K562 (cell line): ENCODE results near the gene CCDC194. TPM values are rescaled to one million over a fixed set of nuclear protein-coding genes. Genes with fewer than 3 reads are reported as not detected.

Experiments
- ATF1 ChIP-seq, 2 experiments: fragments of 450-650 bp in 1 of 2; IDR thresholded peaks; 2 replicates each; pipeline ENCODE4 v1.6.1; 2016; ENCODE audit warnings: missing compliant biosample characterization in 1 of 2, missing genetic modification characterization in 1 of 2
- CREBBP ChIP-seq: IDR thresholded peaks from one replicate; pipeline ENCODE4 v1.6.1; 2012; ENCODE audit warnings: low read depth, mild to moderate bottlenecking, control low read depth, inconsistent platforms, low read length
- CTBP1 ChIP-seq: fragments of 450-650 bp; IDR thresholded peaks from 2 replicates; pipeline ENCODE4 v1.6.1; 2016; ENCODE audit warnings: borderline replicate concordance
- EGR1 ChIP-seq: fragments of 450-650 bp; conservative IDR thresholded peaks from 2 replicates; pipeline ENCODE4 v1.6.1; 2017; ENCODE audit warnings: mild to moderate bottlenecking
- ELF2 ChIP-seq: fragments of 250-450 bp; sonication (Bioruptor Pico); IDR thresholded peaks from 2 replicates; pipeline ENCODE4 v1.5.0; 2021; ENCODE audit warnings: mild to moderate bottlenecking
- FOSL1 ChIP-seq: fragments of 200-800 bp; sonication (Bioruptor generic); conservative IDR thresholded peaks from 2 replicates; pipeline ENCODE4 v1.6.1; 2016; ENCODE audit warnings: missing genetic modification characterization, missing compliant biosample characterization
- FOXJ2 ChIP-seq: fragments of 200-800 bp; sonication (Bioruptor generic); IDR thresholded peaks from 2 replicates; pipeline ENCODE4 v1.6.1; 2016; ENCODE audit warnings: missing genetic modification characterization, missing compliant biosample characterization
- HMG20A ChIP-seq: fragments of 450-650 bp; formaldehyde crosslinking; conservative IDR thresholded peaks from 2 replicates; pipeline ENCODE4 v1.4.0; 2020; ENCODE audit warnings: mild to moderate bottlenecking, mixed read lengths
- MEIS2 ChIP-seq: fragments of 450-650 bp; IDR thresholded peaks from 2 replicates; pipeline ENCODE4 v1.6.1; 2014; ENCODE audit warnings: mild to moderate bottlenecking; ENCODE audit not compliant: partially characterized antibody
- MTF1 ChIP-seq: fragments of 250-450 bp; sonication (Bioruptor Pico); IDR thresholded peaks from 2 replicates; pipeline ENCODE4 v1.9.0; 2021; ENCODE audit warnings: moderate library complexity, mild to moderate bottlenecking, inconsistent platforms, borderline replicate concordance
- NFE2 ChIP-seq: IDR thresholded peaks from 2 replicates; pipeline ENCODE4 v1.6.1; 2014; ENCODE audit warnings: antibody characterized with exemption, low read depth
- POLR3A ChIP-seq: IDR thresholded peaks from 2 replicates; pipeline ENCODE4 v1.6.1; 2011; ENCODE audit warnings: borderline replicate concordance, mild to moderate bottlenecking, moderate library complexity; ENCODE audit not compliant: insufficient read length, insufficient read depth; ENCODE audit errors: extremely low read depth
- RB1 ChIP-seq: fragments of 450-650 bp; IDR thresholded peaks from 2 replicates; pipeline ENCODE4 v1.6.1; 2017; ENCODE audit warnings: low read depth, mild to moderate bottlenecking
- SOX6 ChIP-seq: fragments of 450-650 bp; IDR thresholded peaks from 2 replicates; pipeline ENCODE4 v1.6.1; 2014; ENCODE audit warnings: mild to moderate bottlenecking
- YY1 ChIP-seq, 3 experiments: IDR thresholded peaks; 2 replicates each; pipeline ENCODE4 v1.6.1; 2011; ENCODE audit warnings: low read length in 2 of 3, mild to moderate bottlenecking in 2 of 3, moderate library complexity in 2 of 3, borderline replicate concordance in 1 of 3, control low read depth in 1 of 3, low read depth in 1 of 3; ENCODE audit not compliant: insufficient read depth in 3 of 3, insufficient replicate concordance in 2 of 3, control insufficient read depth in 1 of 3, insufficient read length in 1 of 3; ENCODE audit errors: extremely low read depth in 1 of 3
- ZNF75A ChIP-seq: fragments of 450-650 bp; formaldehyde crosslinking; IDR thresholded peaks from 2 replicates; pipeline ENCODE4 v1.4.0; 2020; ENCODE audit warnings: mild to moderate bottlenecking
- polyA plus RNA-seq, 8 experiments: library from polyadenylated mRNA; depleted of rRNA in 4 of 8; stranded (reverse) in 5 of 8; unstranded in 3 of 8; fragments of >200 nt; fragmentation: Nextera tagmentation in 2 of 8; fragmentation: Illumina TruSeq in 1 of 8; extraction: Ambion mirVana in 2 of 8; extraction: Trizol in 1 of 8; gene quantifications; 2 replicates each; pipeline versions ENCODE4 v1.2.1 to v1.2.3, GENCODE V29; 2011 to 2014; ENCODE audit warnings: inconsistent platforms in 1 of 8, missing spikeins in 1 of 8
- total RNA-seq, 7 experiments: library from RNA; depleted of rRNA in 6 of 7; stranded (reverse); fragments of >200 nt in 6 of 7; fragmentation: Illumina TruSeq in 2 of 7; extraction: Trizol in 2 of 7; gene quantifications; 2 replicates each; pipeline versions ENCODE4 v1.2.1 to v1.2.3, GENCODE V29; 2011 to 2021; ENCODE audit warnings: low replicate concordance in 1 of 7
- TF ChIP-seq, protein P1 (sequence below): IDR thresholded peaks from 2 replicates; pipeline ENCODE4 v1.6.1; 2011; ENCODE audit not compliant: insufficient read length; ENCODE audit errors: extremely low read depth
- TF ChIP-seq, protein P2 (sequence below): IDR thresholded peaks from 2 replicates; pipeline ENCODE4 v1.6.1; 2016; ENCODE audit warnings: missing genetic modification characterization, missing compliant biosample characterization
- TF ChIP-seq, protein P3 (sequence below): fragments of 200-800 bp; sonication (Bioruptor generic); IDR thresholded peaks from 2 replicates; pipeline ENCODE4 v1.6.1; 2017; ENCODE audit warnings: missing genetic modification characterization, missing compliant biosample characterization
- TF ChIP-seq, protein P4 (sequence below), 2 experiments: IDR thresholded peaks; 2 replicates each; pipeline ENCODE4 v1.6.1; 2012; ENCODE audit warnings: improper control_type of control experiment in 2 of 2, low read depth in 2 of 2, low read length in 2 of 2, borderline replicate concordance in 1 of 2

CCDC194 gene
- total and polyA plus RNA-seq, 9 of the 15 experiments (the other 6 are each of a cell fraction or from before 2014, with no cell fraction given), result 0.13 to 1.3 (median 0.39) TPM; not detected in 3

DNA sequence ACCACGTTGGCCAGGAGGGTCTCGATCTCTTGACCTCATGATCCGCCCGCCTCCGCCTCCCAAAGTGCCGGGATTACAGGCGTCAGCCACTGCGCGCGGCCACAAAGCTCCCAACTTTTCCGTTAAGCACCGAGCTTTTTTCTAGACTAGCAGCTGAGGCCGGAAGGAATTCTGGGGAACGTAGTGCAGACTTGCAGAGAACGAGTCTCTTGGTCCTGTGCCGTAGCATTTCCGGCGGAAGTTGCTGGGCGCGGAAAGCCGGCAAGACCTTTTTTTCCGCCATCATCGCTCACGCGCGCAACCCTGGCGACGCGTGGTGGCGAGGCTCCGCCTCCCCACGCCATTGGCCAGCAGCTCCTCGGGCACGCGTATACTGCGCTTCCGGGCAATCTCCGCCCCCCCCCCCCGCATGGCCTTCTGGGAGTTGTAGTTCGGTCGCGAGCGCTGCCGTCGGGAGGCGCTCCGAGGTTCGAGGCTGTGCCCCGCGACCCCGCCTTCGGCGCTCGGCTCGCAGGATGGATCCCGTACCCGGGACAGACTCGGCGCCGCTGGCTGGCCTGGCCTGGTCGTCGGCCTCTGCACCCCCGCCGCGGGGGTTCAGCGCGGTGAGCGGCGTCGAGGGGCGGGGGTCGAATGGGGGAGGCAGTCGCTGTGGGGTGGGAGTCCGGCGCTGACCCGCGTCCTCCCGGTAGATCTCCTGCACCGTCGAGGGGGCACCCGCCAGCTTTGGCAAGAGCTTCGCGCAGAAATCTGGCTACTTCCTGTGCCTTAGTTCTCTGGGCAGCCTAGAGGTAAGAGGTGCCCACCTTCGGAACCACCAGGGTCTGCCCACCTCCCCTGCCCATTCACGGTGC is 25.9 kb upstream of the CCDC194 start, which contains the start of gene MVB12A (continued):
- TF ChIP-seq YY1 (IDR thresholded peaks at IDR 0.05; ENCODE audit: borderline replicate concordance in 1 of 3, control insufficient read depth in 1 of 3, extremely low read depth in 1 of 3, insufficient read depth in 3 of 3, insufficient read length in 1 of 3, insufficient replicate concordance in 2 of 3, low read depth in 1 of 3, low read length in 2 of 3) (peak; percentile 52 to 91 (median 86)), ZNF75A (no peak), MTF1 (CRISPR knock-in tag) (no peak), CREBBP (no peak), ELF2 (CRISPR knock-in tag) (peak; percentile 91), FOSL1 (no peak; the same call in 1 of the 2 replicates), CTBP1 (peak; percentile 79), MEIS2 (peak; percentile 48), POLR3A (peak; percentile 63), SOX6 (peak; percentile 71; the same call in 1 of the 2 replicates), HMG20A (CRISPR knock-in tag) (no peak), ATF1 (CRISPR knock-in tag; IDR thresholded peaks at IDR 0.05) (no peak), ATF1 (tag; IDR thresholded peaks at IDR 0.05) (peak; percentile 95), EGR1 (peak; percentile 97), FOXJ2 (tag) (peak; percentile 55), NFE2 (no peak), RB1 (peak; percentile 36; the same call in 1 of the 2 replicates)
- TF ChIP-seq, protein P1, sequence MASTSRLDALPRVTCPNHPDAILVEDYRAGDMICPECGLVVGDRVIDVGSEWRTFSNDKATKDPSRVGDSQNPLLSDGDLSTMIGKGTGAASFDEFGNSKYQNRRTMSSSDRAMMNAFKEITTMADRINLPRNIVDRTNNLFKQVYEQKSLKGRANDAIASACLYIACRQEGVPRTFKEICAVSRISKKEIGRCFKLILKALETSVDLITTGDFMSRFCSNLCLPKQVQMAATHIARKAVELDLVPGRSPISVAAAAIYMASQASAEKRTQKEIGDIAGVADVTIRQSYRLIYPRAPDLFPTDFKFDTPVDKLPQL, result no peak
- TF ChIP-seq, protein P2, sequence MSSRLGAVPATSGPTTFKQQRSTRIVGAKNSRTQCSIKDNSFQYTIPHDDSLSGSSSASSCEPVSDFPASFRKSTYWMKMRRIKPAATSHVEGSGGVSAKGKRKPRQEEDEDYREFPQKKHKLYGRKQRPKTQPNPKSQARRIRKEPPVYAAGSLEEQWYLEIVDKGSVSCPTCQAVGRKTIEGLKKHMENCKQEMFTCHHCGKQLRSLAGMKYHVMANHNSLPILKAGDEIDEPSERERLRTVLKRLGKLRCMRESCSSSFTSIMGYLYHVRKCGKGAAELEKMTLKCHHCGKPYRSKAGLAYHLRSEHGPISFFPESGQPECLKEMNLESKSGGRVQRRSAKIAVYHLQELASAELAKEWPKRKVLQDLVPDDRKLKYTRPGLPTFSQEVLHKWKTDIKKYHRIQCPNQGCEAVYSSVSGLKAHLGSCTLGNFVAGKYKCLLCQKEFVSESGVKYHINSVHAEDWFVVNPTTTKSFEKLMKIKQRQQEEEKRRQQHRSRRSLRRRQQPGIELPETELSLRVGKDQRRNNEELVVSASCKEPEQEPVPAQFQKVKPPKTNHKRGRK (tag), result no peak
- TF ChIP-seq, protein P3, sequence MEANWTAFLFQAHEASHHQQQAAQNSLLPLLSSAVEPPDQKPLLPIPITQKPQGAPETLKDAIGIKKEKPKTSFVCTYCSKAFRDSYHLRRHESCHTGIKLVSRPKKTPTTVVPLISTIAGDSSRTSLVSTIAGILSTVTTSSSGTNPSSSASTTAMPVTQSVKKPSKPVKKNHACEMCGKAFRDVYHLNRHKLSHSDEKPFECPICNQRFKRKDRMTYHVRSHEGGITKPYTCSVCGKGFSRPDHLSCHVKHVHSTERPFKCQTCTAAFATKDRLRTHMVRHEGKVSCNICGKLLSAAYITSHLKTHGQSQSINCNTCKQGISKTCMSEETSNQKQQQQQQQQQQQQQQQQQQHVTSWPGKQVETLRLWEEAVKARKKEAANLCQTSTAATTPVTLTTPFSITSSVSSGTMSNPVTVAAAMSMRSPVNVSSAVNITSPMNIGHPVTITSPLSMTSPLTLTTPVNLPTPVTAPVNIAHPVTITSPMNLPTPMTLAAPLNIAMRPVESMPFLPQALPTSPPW (CRISPR knock-in tag), result peak; percentile 98
- TF ChIP-seq, protein P4, sequence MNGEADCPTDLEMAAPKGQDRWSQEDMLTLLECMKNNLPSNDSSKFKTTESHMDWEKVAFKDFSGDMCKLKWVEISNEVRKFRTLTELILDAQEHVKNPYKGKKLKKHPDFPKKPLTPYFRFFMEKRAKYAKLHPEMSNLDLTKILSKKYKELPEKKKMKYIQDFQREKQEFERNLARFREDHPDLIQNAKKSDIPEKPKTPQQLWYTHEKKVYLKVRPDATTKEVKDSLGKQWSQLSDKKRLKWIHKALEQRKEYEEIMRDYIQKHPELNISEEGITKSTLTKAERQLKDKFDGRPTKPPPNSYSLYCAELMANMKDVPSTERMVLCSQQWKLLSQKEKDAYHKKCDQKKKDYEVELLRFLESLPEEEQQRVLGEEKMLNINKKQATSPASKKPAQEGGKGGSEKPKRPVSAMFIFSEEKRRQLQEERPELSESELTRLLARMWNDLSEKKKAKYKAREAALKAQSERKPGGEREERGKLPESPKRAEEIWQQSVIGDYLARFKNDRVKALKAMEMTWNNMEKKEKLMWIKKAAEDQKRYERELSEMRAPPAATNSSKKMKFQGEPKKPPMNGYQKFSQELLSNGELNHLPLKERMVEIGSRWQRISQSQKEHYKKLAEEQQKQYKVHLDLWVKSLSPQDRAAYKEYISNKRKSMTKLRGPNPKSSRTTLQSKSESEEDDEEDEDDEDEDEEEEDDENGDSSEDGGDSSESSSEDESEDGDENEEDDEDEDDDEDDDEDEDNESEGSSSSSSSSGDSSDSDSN (IDR thresholded peaks at IDR 0.05; ENCODE audit: borderline replicate concordance in 1 of 2, low read depth in 2 of 2, low read length in 2 of 2), result 0 out of 4 replicates have a peak, but pooled peaks of 1 of the 2 experiments have one; percentile 14
